HG03354 (cell line): ENCODE data around the gene GAL3ST3.

Source experiments
- ATAC-seq: cut with Tn5 transposase; IDR thresholded peaks from one replicate; pipeline ENCODE4 v1.9.1; 2021; ENCODE audit warnings: mild to moderate bottlenecking; ENCODE audit not compliant: unreplicated experiment, poor library complexity, severe bottlenecking

GAL3ST3 gene

DNA sequence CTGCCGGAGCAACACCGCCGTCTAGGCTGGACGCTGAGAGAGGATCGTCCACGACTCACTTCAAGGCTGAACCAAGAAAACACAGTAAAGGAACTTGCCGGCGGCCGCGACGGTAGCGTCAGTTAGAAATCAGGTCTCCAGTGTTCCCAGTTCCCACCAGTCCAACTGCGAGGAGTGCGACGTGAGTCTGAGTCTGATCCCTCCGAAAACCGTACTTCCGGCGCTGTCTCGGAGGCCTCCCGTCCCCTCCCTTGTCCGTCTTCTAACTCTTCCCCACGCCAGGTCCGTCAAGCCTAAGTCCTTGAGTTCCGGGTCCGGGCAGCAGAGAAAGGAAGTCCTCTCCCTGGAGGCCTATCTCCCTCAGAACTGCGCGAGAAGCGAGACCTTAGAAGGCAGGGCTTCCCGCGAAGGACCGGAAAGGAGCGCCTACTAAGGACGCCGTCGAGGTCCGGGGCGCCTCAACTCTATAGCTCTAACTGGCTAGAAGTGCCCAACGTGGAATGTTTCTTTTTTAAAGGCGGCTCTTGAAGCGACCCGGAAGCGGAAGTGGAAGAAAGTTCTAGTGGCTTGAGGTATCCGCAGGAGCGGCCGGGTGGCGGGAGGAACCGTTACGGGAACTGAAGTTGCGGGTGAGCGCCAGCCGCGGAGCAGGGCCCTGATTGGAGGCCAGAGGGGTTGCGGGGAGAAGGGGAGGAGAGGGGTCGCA lies 46.9 kb downstream of the GAL3ST3 start, which contains the start of the genes BANF1 and EIF1AD:
TSS of gene BANF1 (plus strand) at position 562 of the 706 bp plus-strand sequence. CDS start 748 bp downstream, outside the sequence.
TSS of gene EIF1AD (minus strand) at position 216 of the 706 bp plus-strand sequence. CDS start 1,768 bp downstream, outside the sequence.
- peak; percentile 77 for ATAC-seq

DNA sequence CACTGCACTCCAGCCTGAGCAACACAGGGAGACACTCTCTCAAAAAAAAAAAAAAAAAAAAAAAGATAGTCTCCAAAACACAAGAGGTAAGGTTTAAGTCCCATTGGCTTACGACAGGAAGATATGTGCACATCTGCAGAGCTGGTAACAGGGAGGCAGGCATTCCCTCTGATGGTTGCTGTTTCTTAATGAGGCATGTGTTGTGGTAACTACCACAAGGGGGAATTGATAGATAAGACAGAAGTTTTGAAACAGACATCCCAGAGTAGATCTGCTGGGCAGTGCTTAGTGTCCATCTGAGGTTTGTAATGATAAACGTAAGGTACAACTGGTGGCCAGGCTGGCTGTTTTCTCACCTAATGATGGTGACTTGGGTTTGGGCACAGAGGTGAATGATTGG lies 51.7 kb downstream of the GAL3ST3 start:
- no peak for ATAC-seq

DNA sequence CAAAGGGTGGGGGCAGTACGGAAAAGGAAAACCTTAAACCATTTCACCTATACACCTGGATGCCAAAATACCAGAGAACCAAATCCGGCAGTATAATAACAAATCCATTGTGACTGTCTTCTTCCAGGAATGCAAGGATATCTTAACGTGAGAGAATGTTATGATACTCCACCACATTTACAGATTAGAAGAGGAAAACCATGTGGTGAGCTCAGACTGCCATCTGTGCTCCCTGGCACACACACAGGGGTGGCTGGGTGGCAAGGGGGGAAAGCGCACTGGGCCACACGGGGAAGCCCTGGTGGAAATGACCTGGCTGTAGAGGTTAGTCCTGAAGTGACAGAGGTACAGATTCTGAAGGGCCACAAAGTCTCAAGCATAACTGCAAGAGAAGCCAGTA lies 56.9 kb downstream of the GAL3ST3 start:
- ATAC-seq: no peak
